Sigmoid colon (tissue), 4 donors: Measurements from ENCODE around the gene RIC1.

ENCODE experiments used
- POLR2AphosphoS5 ChIP-seq, 4 donors: sonication (generic); formaldehyde crosslinking; IDR thresholded peaks; one replicate each; pipeline ENCODE4 v1.6.1; 2017; ENCODE audit warnings: antibody characterized with exemption in 4 of 4
- TF ChIP-seq, protein P1 (sequence below), 4 experiments: fragments of 450-650 bp in 3 of 4; fragments of 200-600 bp in 1 of 4; IDR thresholded peaks; one replicate each; pipeline ENCODE4 v1.5.1; 2016 to 2019; ENCODE audit warnings: antibody characterized with exemption in 4 of 4, mild to moderate bottlenecking in 3 of 4, moderate library complexity in 2 of 4

DNA sequence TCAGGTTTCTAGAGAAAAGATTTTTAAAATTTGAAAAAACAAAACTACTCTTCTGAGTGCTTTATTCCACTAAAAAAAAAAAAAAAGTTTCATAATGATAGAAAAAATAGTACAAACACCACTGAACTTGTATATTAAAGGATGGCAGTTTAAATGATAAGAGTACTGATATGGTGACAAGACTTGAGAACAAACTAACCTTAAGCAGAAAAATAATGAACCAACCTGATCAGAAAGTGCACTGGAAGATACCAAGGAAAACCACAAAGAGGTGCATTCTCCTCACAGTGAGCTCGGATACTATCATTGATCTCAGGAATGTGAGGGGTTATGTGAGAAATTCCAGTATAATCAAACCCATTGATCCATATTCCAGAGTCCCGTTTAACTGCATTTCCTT is 169.7 kb downstream of the RIC1 start:
- no peak for TF ChIP-seq POLR2AphosphoS5 (IDR thresholded peaks at IDR 0.05)
- TF ChIP-seq, protein P1, sequence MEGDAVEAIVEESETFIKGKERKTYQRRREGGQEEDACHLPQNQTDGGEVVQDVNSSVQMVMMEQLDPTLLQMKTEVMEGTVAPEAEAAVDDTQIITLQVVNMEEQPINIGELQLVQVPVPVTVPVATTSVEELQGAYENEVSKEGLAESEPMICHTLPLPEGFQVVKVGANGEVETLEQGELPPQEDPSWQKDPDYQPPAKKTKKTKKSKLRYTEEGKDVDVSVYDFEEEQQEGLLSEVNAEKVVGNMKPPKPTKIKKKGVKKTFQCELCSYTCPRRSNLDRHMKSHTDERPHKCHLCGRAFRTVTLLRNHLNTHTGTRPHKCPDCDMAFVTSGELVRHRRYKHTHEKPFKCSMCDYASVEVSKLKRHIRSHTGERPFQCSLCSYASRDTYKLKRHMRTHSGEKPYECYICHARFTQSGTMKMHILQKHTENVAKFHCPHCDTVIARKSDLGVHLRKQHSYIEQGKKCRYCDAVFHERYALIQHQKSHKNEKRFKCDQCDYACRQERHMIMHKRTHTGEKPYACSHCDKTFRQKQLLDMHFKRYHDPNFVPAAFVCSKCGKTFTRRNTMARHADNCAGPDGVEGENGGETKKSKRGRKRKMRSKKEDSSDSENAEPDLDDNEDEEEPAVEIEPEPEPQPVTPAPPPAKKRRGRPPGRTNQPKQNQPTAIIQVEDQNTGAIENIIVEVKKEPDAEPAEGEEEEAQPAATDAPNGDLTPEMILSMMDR (IDR thresholded peaks at IDR 0.05): no peak
